Measurements from ENCODE around the gene C1QA.

C1QA gene

GRCh38 chr1:22612671-22613571 lies 23.5 kb upstream of the C1QA start:
- Histone ChIP-seq H3K27ac (ENCODE audit: low read depth, low read length) (no peak overlapping the region), H3K4me3 (ENCODE audit: low read depth, low read length) (no peak overlapping the region), H3K4me1 (ENCODE audit: control insufficient read depth, insufficient read depth, low read length) (peaks cover 4% of the 10 kb centered on the region; the same call in 1 of the 2 replicates), H3K9me3 (ENCODE audit: control insufficient read depth, insufficient read depth, low read depth, low read length) (no peaks in the 10 kb centered on the region), H3K9ac (ENCODE audit: low read length) (no peak overlapping the region), H3K36me3 (ENCODE audit: control insufficient read depth, insufficient read depth, low read length) (no peaks in the 10 kb centered on the region), H3K27me3 (ENCODE audit: control insufficient read depth, insufficient read depth, low read length) (peaks cover 85% of the 10 kb centered on the region)

- Histone ChIP-seq H3K27ac (ENCODE audit: low read depth, low read length) (no peak overlapping the region), H3K9ac (ENCODE audit: low read length) (no peak overlapping the region), H3K4me3 (ENCODE audit: low read depth, low read length) (no peak overlapping the region), H3K4me1 (ENCODE audit: control insufficient read depth, insufficient read depth, low read length) (peaks cover 10% of the 10 kb centered on the region; the same call in 1 of the 2 replicates), H3K9me3 (ENCODE audit: control insufficient read depth, insufficient read depth, low read depth, low read length) (no peaks in the 10 kb centered on the region), H3K27me3 (ENCODE audit: control insufficient read depth, insufficient read depth, low read length) (peaks cover 81% of the 10 kb centered on the region), H3K36me3 (ENCODE audit: control insufficient read depth, insufficient read depth, low read length) (no peaks in the 10 kb centered on the region)
Measured at GRCh38 chr1:22613572-22613918, 22.9 kb upstream of the C1QA start.

- no peaks in the 10 kb centered on the region for H3K9me3 ChIP-seq (ENCODE audit: control insufficient read depth, insufficient read depth, low read depth, low read length)
- peaks cover 10% of the 10 kb centered on the region; the same call in 1 of the 2 replicates for H3K4me1 ChIP-seq (ENCODE audit: control insufficient read depth, insufficient read depth, low read length)
- peaks cover 79% of the 10 kb centered on the region for H3K27me3 ChIP-seq (ENCODE audit: control insufficient read depth, insufficient read depth, low read length)
- H3K4me3 ChIP-seq (ENCODE audit: low read depth, low read length) = no peak overlapping the region
- no peak overlapping the region for H3K27ac ChIP-seq (ENCODE audit: low read depth, low read length)
- H3K9ac ChIP-seq (ENCODE audit: low read length) = no peak overlapping the region
- H3K36me3 ChIP-seq (ENCODE audit: control insufficient read depth, insufficient read depth, low read length) = no peaks in the 10 kb centered on the region
Measured at GRCh38 chr1:22613951-22614350, 22.5 kb upstream of the C1QA start.

GRCh38 chr1:22615886-22616285 lies 20.5 kb upstream of the C1QA start:
- H3K27ac ChIP-seq (ENCODE audit: low read depth, low read length) = no peak overlapping the region
- H3K4me1 ChIP-seq (ENCODE audit: control insufficient read depth, insufficient read depth, low read length) = peaks cover 10% of the 10 kb centered on the region; the same call in 1 of the 2 replicates
- peaks cover 65% of the 10 kb centered on the region; the same call in 1 of the 2 replicates for H3K27me3 ChIP-seq (ENCODE audit: control insufficient read depth, insufficient read depth, low read length)
- H3K36me3 ChIP-seq (ENCODE audit: control insufficient read depth, insufficient read depth, low read length) = no peaks in the 10 kb centered on the region
- H3K9me3 ChIP-seq (ENCODE audit: control insufficient read depth, insufficient read depth, low read depth, low read length) = no peaks in the 10 kb centered on the region
- no peak overlapping the region for H3K9ac ChIP-seq (ENCODE audit: low read length)
- no peak overlapping the region for H3K4me3 ChIP-seq (ENCODE audit: low read depth, low read length)

GRCh38 chr1:22616571-22616970 lies 19.9 kb upstream of the C1QA start:
- Histone ChIP-seq H3K27ac (ENCODE audit: low read depth, low read length) (no peak overlapping the region), H3K4me3 (ENCODE audit: low read depth, low read length) (no peak overlapping the region), H3K36me3 (ENCODE audit: control insufficient read depth, insufficient read depth, low read length) (no peaks in the 10 kb centered on the region), H3K9me3 (ENCODE audit: control insufficient read depth, insufficient read depth, low read depth, low read length) (no peaks in the 10 kb centered on the region), H3K4me1 (ENCODE audit: control insufficient read depth, insufficient read depth, low read length) (peaks cover 10% of the 10 kb centered on the region; the same call in 1 of the 2 replicates), H3K9ac (ENCODE audit: low read length) (no peak overlapping the region), H3K27me3 (ENCODE audit: control insufficient read depth, insufficient read depth, low read length) (peaks cover 62% of the 10 kb centered on the region; the same call in 1 of the 2 replicates)

GRCh38 chr1:22618056-22618455 lies 18.4 kb upstream of the C1QA start:
- Histone ChIP-seq H3K9ac (ENCODE audit: low read length) (no peak overlapping the region), H3K4me1 (ENCODE audit: control insufficient read depth, insufficient read depth, low read length) (peaks cover 10% of the 10 kb centered on the region; the same call in 1 of the 2 replicates), H3K4me3 (ENCODE audit: low read depth, low read length) (no peak overlapping the region), H3K27me3 (ENCODE audit: control insufficient read depth, insufficient read depth, low read length) (peaks cover 54% of the 10 kb centered on the region; the same call in 1 of the 2 replicates), H3K27ac (ENCODE audit: low read depth, low read length) (no peak overlapping the region), H3K9me3 (ENCODE audit: control insufficient read depth, insufficient read depth, low read depth, low read length) (no peaks in the 10 kb centered on the region), H3K36me3 (ENCODE audit: control insufficient read depth, insufficient read depth, low read length) (no peaks in the 10 kb centered on the region)

GRCh38 chr1:22619252-22619651 lies 17.2 kb upstream of the C1QA start:
- Histone ChIP-seq H3K9ac (ENCODE audit: low read length) (no peak overlapping the region), H3K4me1 (ENCODE audit: control insufficient read depth, insufficient read depth, low read length) (peaks cover 10% of the 10 kb centered on the region; the same call in 1 of the 2 replicates), H3K27me3 (ENCODE audit: control insufficient read depth, insufficient read depth, low read length) (peaks cover 44% of the 10 kb centered on the region; the same call in 1 of the 2 replicates), H3K27ac (ENCODE audit: low read depth, low read length) (no peak overlapping the region), H3K9me3 (ENCODE audit: control insufficient read depth, insufficient read depth, low read depth, low read length) (no peaks in the 10 kb centered on the region), H3K4me3 (ENCODE audit: low read depth, low read length) (no peak overlapping the region), H3K36me3 (ENCODE audit: control insufficient read depth, insufficient read depth, low read length) (no peaks in the 10 kb centered on the region)

DNA sequence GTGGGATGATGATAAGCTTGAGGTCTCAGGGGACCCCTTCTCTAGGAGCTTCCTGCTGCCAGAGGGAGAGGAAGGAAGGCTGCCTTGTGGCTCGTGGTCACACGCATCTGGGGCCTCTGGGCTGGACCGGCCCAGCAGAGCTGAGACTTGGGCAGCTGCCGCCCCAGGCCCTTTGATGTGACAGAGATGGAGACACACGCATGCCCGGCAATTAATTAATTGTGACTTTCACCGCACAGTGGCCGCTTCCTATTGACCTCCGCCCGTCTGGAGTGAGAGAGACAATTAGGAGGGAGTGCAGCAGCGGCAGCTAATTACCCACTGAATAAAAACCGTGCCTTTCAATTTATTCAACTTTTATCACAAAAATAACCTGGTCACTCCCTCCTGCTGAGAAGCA lies 16.6 kb upstream of the C1QA start:
- H3K27ac ChIP-seq (ENCODE audit: low read depth, low read length) = no peak overlapping the region
- H3K27me3 ChIP-seq (ENCODE audit: control insufficient read depth, insufficient read depth, low read length) = peaks cover 39% of the 10 kb centered on the region; the same call in 1 of the 2 replicates
- H3K4me3 ChIP-seq (ENCODE audit: low read depth, low read length) = no peak overlapping the region
- H3K9ac ChIP-seq (ENCODE audit: low read length) = no peak overlapping the region
- no peaks in the 10 kb centered on the region for H3K9me3 ChIP-seq (ENCODE audit: control insufficient read depth, insufficient read depth, low read depth, low read length)
- no peaks in the 10 kb centered on the region for H3K36me3 ChIP-seq (ENCODE audit: control insufficient read depth, insufficient read depth, low read length)
- peaks cover 7% of the 10 kb centered on the region; the same call in 1 of the 2 replicates for H3K4me1 ChIP-seq (ENCODE audit: control insufficient read depth, insufficient read depth, low read length)

GRCh38 chr1:22621761-22622160 lies 14.7 kb upstream of the C1QA start:
- Histone ChIP-seq H3K9ac (ENCODE audit: low read length) (no peak overlapping the region), H3K4me1 (ENCODE audit: control insufficient read depth, insufficient read depth, low read length) (peaks cover 9% of the 10 kb centered on the region), H3K27me3 (ENCODE audit: control insufficient read depth, insufficient read depth, low read length) (peaks cover 31% of the 10 kb centered on the region; the same call in 1 of the 2 replicates), H3K9me3 (ENCODE audit: control insufficient read depth, insufficient read depth, low read depth, low read length) (no peaks in the 10 kb centered on the region), H3K4me3 (ENCODE audit: low read depth, low read length) (no peak overlapping the region), H3K36me3 (ENCODE audit: control insufficient read depth, insufficient read depth, low read length) (no peaks in the 10 kb centered on the region), H3K27ac (ENCODE audit: low read depth, low read length) (no peak overlapping the region)

GRCh38 chr1:22625262-22625925 lies 11.0 kb upstream of the C1QA start:
- peaks cover 21% of the 10 kb centered on the region for H3K4me1 ChIP-seq (ENCODE audit: control insufficient read depth, insufficient read depth, low read length)
- H3K36me3 ChIP-seq (ENCODE audit: control insufficient read depth, insufficient read depth, low read length) = no peaks in the 10 kb centered on the region
- no peak overlapping the region for H3K27ac ChIP-seq (ENCODE audit: low read depth, low read length)
- no peaks in the 10 kb centered on the region for H3K9me3 ChIP-seq (ENCODE audit: control insufficient read depth, insufficient read depth, low read depth, low read length)
- peaks cover 20% of the 10 kb centered on the region; the same call in 1 of the 2 replicates for H3K27me3 ChIP-seq (ENCODE audit: control insufficient read depth, insufficient read depth, low read length)
- no peak overlapping the region for H3K9ac ChIP-seq (ENCODE audit: low read length)
- no peak overlapping the region for H3K4me3 ChIP-seq (ENCODE audit: low read depth, low read length)
